KOPT-K1 (cell line): ENCODE results near the gene MYLK3.

Experiments
- H3K27ac ChIP-seq: fragments of 200-600 bp; sonication (generic); 2 replicates; pipeline ENCODE4 v1.5.1; 2016; ENCODE audit warnings: antibody characterized with exemption, mild to moderate bottlenecking, low read depth, low read length; ENCODE audit not compliant: poor library complexity, severe bottlenecking
- H3K36me3 ChIP-seq: fragments of 200-600 bp; sonication (generic); 2 replicates; pipeline ENCODE4 v1.5.1; 2017; ENCODE audit warnings: antibody characterized with exemption, mild to moderate bottlenecking, low read length, moderate library complexity; ENCODE audit not compliant: insufficient read depth
- H3K9me3 ChIP-seq: fragments of 200-600 bp; sonication (generic); 2 replicates; pipeline ENCODE4 v1.5.1; 2017; ENCODE audit warnings: antibody characterized with exemption, low read length, mild to moderate bottlenecking; ENCODE audit not compliant: insufficient read depth, poor library complexity, severe bottlenecking

Gene MYLK3

GRCh38 chr16:46718214-46718613 is 29.9 kb downstream of the MYLK3 start:
- Histone ChIP-seq H3K36me3 (no peaks in the 10 kb centered on the region), H3K27ac (no peak overlapping the region), H3K9me3 (no peaks in the 10 kb centered on the region)

- Histone ChIP-seq H3K27ac (no peak overlapping the region), H3K36me3 (no peaks in the 10 kb centered on the region), H3K9me3 (no peaks in the 10 kb centered on the region)
These were observed 30.5 kb downstream of the MYLK3 start for GRCh38 chr16:46717692-46718091.

- H3K36me3 ChIP-seq: no peaks in the 10 kb centered on the region
- H3K9me3 ChIP-seq: no peaks in the 10 kb centered on the region
- H3K27ac ChIP-seq: no peak overlapping the region
These were observed 32.3 kb downstream of the MYLK3 start for GRCh38 chr16:46715769-46716305.

GRCh38 chr16:46714797-46715591 is 33.1 kb downstream of the MYLK3 start:
- Histone ChIP-seq H3K27ac (no peak overlapping the region), H3K36me3 (no peaks in the 10 kb centered on the region)

GRCh38 chr16:46713634-46714033 is 34.5 kb downstream of the MYLK3 start:
- Histone ChIP-seq H3K27ac (no peak overlapping the region), H3K9me3 (no peaks in the 10 kb centered on the region), H3K36me3 (no peaks in the 10 kb centered on the region)

More at GRCh38 chr16:46714797-46715591, 33.1 kb downstream of the MYLK3 start:
- no peaks in the 10 kb centered on the region for H3K9me3 ChIP-seq

GRCh38 chr16:46712911-46713310 is 35.2 kb downstream of the MYLK3 start:
- no peak overlapping the region for H3K27ac ChIP-seq
- H3K9me3 ChIP-seq: no peaks in the 10 kb centered on the region
- H3K36me3 ChIP-seq: no peaks in the 10 kb centered on the region

GRCh38 chr16:46711106-46712058 is 36.8 kb downstream of the MYLK3 start:
- Histone ChIP-seq H3K9me3 (no peaks in the 10 kb centered on the region), H3K27ac (no peak overlapping the region), H3K36me3 (no peaks in the 10 kb centered on the region)

- Histone ChIP-seq H3K27ac (no peak overlapping the region), H3K9me3 (no peaks in the 10 kb centered on the region), H3K36me3 (no peaks in the 10 kb centered on the region)
These were observed 38.6 kb downstream of the MYLK3 start for GRCh38 chr16:46709469-46710005.

- H3K9me3 ChIP-seq: no peaks in the 10 kb centered on the region
- peaks cover 20% of the 10 kb centered on the region for H3K36me3 ChIP-seq
- H3K27ac ChIP-seq: no peak overlapping the region
These were observed 41.5 kb downstream of the MYLK3 start for GRCh38 chr16:46706642-46707041.

- no peak overlapping the region for H3K27ac ChIP-seq
- H3K36me3 ChIP-seq: peaks cover 58% of the 10 kb centered on the region
- H3K9me3 ChIP-seq: no peaks in the 10 kb centered on the region
These were observed 46.1 kb downstream of the MYLK3 start for GRCh38 chr16:46702030-46702429.

- H3K27ac ChIP-seq: no peak overlapping the region
- no peaks in the 10 kb centered on the region for H3K9me3 ChIP-seq
- H3K36me3 ChIP-seq: peaks cover 62% of the 10 kb centered on the region
These were observed 46.5 kb downstream of the MYLK3 start for GRCh38 chr16:46701615-46702014.

GRCh38 chr16:46700048-46700447 is 48.1 kb downstream of the MYLK3 start:
- Histone ChIP-seq H3K9me3 (no peaks in the 10 kb centered on the region), H3K36me3 (peaks cover 78% of the 10 kb centered on the region), H3K27ac (no peak overlapping the region)

GRCh38 chr16:46696957-46697356 is 51.2 kb downstream of the MYLK3 start:
- H3K36me3 ChIP-seq: peaks cover 85% of the 10 kb centered on the region
- H3K9me3 ChIP-seq: no peaks in the 10 kb centered on the region
- H3K27ac ChIP-seq: no peak overlapping the region

- Histone ChIP-seq H3K9me3 (no peaks in the 10 kb centered on the region), H3K27ac (no peak overlapping the region), H3K36me3 (peaks cover 90% of the 10 kb centered on the region)
These were observed 52.2 kb downstream of the MYLK3 start for GRCh38 chr16:46695937-46696336.

- Histone ChIP-seq H3K9me3 (no peaks in the 10 kb centered on the region), H3K27ac (no peak overlapping the region), H3K36me3 (peaks cover 72% of the 10 kb centered on the region)
These were observed 54.5 kb downstream of the MYLK3 start for GRCh38 chr16:46693598-46693997.
